T-cell (primary cell): ENCODE measurements around the gene BCL2L1. TPM values are rescaled to one million over a fixed set of nuclear protein-coding genes. Genes with fewer than 3 reads are reported as not detected.

ENCODE experiments used
- ATAC-seq, 4 experiments: fragments of 200-7000 bp in 3 of 4; fragments of 150-1000 bp in 1 of 4; cut with Tn5 transposase; replicated peaks in 1 of 4; 1 replicate in 3 of 4; 2 replicates in 1 of 4; pipeline ENCODE4 v1.10.0; 2021; ENCODE audit warnings: moderate library complexity in 3 of 4, mild to moderate bottlenecking in 2 of 4, moderate number of reproducible peaks in 1 of 4
- CTCF ChIA-PET, 2 donors: fragments of 300-600 bp; sonication (Branson Sonifier 250); formaldehyde crosslinking; loops; one replicate each; lab custom pipeline; 2022; ENCODE audit warnings: antibody characterized with exemption in 2 of 2; lab: Charles Lee
- POLR2A ChIA-PET, 2 donors: fragments of 300-600 bp; sonication (Branson Sonifier 250); formaldehyde crosslinking; loops; one replicate each; lab custom pipeline; 2022; ENCODE audit warnings: antibody characterized with exemption in 2 of 2; lab: Charles Lee
- DNase-seq, 35 experiments: peaks; one replicate each; pipeline versions ENCODE4 v3.0.0 to v3.0.0-alpha.2; 2013 to 2023
- H3K27ac ChIP-seq: one replicate; pipeline ENCODE4 v1.5.1; 2013; ENCODE audit warnings: low read length
- H3K27me3 ChIP-seq, 2 experiments: replicated peaks in 1 of 2; 1 replicate in 1 of 2; 2 replicates in 1 of 2; pipeline versions ENCODE4 v1.6.1 to v1.7.0; 2013; ENCODE audit warnings: low read length in 1 of 2, mixed read lengths in 1 of 2; ENCODE audit not compliant: control insufficient read depth in 2 of 2, insufficient read depth in 2 of 2; ENCODE audit errors: extremely low read depth in 1 of 2
- H3K36me3 ChIP-seq, 2 donors: 1 replicate in 1 of 2; 2 replicates in 1 of 2; pipeline versions ENCODE4 v1.6.1 to v1.7.0; 2013; ENCODE audit warnings: low read length in 1 of 2; ENCODE audit not compliant: control insufficient read depth in 2 of 2, insufficient read depth in 1 of 2; ENCODE audit errors: extremely low read depth in 1 of 2
- H3K4me1 ChIP-seq, 2 experiments: 1 replicate in 1 of 2; 2 replicates in 1 of 2; pipeline versions ENCODE4 v1.6.1 to v1.7.0; 2013; ENCODE audit warnings: low read length in 2 of 2, mixed read lengths in 1 of 2; ENCODE audit not compliant: insufficient read depth in 2 of 2, control insufficient read depth in 1 of 2; ENCODE audit errors: extremely low read depth in 1 of 2
- H3K4me3 ChIP-seq, 2 donors: 1 replicate in 1 of 2; 2 replicates in 1 of 2; pipeline versions ENCODE4 v1.5.1 to v1.7.0; 2013; ENCODE audit warnings: mild to moderate bottlenecking in 2 of 2, low read length in 1 of 2, moderate library complexity in 1 of 2; ENCODE audit not compliant: control insufficient read depth in 1 of 2; ENCODE audit errors: extremely low read depth in 1 of 2
- H3K9me3 ChIP-seq: 2 replicates; pipeline ENCODE4 v1.7.0; 2013
- H3K27ac Mint-ChIP-seq, 2 donors: one replicate each; pipeline ENCODE4 v1.8.0; 2020 to 2021; ENCODE audit warnings: mild to moderate bottlenecking in 2 of 2, mixed read lengths in 2 of 2
- H3K27me3 Mint-ChIP-seq, 2 donors: one replicate each; pipeline ENCODE4 v1.8.0; 2021 to 2022; ENCODE audit warnings: mixed read lengths in 2 of 2
- H3K36me3 Mint-ChIP-seq: one replicate; pipeline ENCODE4 v1.8.0; 2021; ENCODE audit warnings: mixed read lengths
- H3K4me1 Mint-ChIP-seq, 3 donors: one replicate each; pipeline ENCODE4 v1.8.0; 2020 to 2022; ENCODE audit warnings: mixed read lengths in 3 of 3, mild to moderate bottlenecking in 1 of 3
- H3K4me3 Mint-ChIP-seq, 3 donors: one replicate each; pipeline ENCODE4 v1.8.0; 2020 to 2022; ENCODE audit warnings: mild to moderate bottlenecking in 3 of 3, mixed read lengths in 3 of 3, moderate library complexity in 3 of 3
- H3K9me3 Mint-ChIP-seq, 3 donors: one replicate each; pipeline ENCODE4 v1.8.0; 2020 to 2022; ENCODE audit warnings: mixed read lengths in 3 of 3
- WGBS: methylation state at CpG from one replicate; pipeline ENCODE4 v1.1.5; 2013; ENCODE audit warnings: missing lambda C conversion rate; ENCODE audit not compliant: insufficient coverage; 5-methylcytosine and 5-hydroxymethylcytosine counted together
- total RNA-seq, 35 experiments: library from RNA in 6 of 35; stranded (reverse) in 6 of 35; fragments of 120-200 nt in 1 of 35; gene quantifications; one replicate each; pipeline versions ENCODE4 v1.2.1 to v1.2.4 and lab custom pipeline; 2013 to 2026

The BCL2L1 gene
- total RNA-seq, 5 donors from 2014 or later (not counting 1 experiment from before 2014, with no cell fraction given): 26.6 to 33.8 (median 27.7) TPM

- Histone ChIP-seq H3K4me3 (no peak overlapping the region), H3K36me3 (peaks cover 5 to 39% of the 10 kb centered on the region in 2 donors), H3K9me3 (no peaks in the 10 kb centered on the region), H3K27ac (no peak overlapping the region), H3K4me1 (peaks cover 0 to 29% of the 10 kb centered on the region in 2 experiments), H3K27me3 (no peaks in the 10 kb centered on the region)
- Mint-ChIP-seq H3K27me3 (no peaks in the 10 kb centered on the region), H3K27ac (peak overlapping the region; percentile 0 to 44), H3K4me1 (peaks cover 58 to 69% (median 63%) of the 10 kb centered on the region in 3 donors), H3K4me3 (no peak overlapping the region), H3K9me3 (no peaks in the 10 kb centered on the region), H3K36me3 (peaks cover 35% of the 10 kb centered on the region)
- ChIA-PET POLR2A (no interaction called here), CTCF (interaction anchor here (0.7 to 2.3 kb wide), 2 partner anchors 19 to 495 kb away, joined by 8 to 10 read pairs; no protein-coding TSS in a partner anchor)
- ATAC-seq: no peak
- DNase-seq: no peak
- 100% methylated on average over 5 of the region's 11 CpGs for WGBS
These were observed 18.2 kb downstream of the BCL2L1 start for GRCh38 chr20:31704225-31705119.

GRCh38 chr20:31701591-31701990, 21.1 kb downstream of the BCL2L1 start:
- peak overlapping the region; percentile 63 to 66 for H3K27ac Mint-ChIP-seq
- POLR2A ChIA-PET: no interaction called here
- no peak overlapping the region for H3K4me3 Mint-ChIP-seq
- WGBS: no CpG with 5 or more reads among the region's 1 CpG
- Histone ChIP-seq H3K9me3 (no peaks in the 10 kb centered on the region), H3K27me3 (no peaks in the 10 kb centered on the region), H3K4me1 (peaks cover 0 to 18% of the 10 kb centered on the region in 2 experiments), H3K36me3 (peaks cover 0 to 24% of the 10 kb centered on the region in 2 donors), H3K27ac (peak overlapping the region; percentile 14), H3K4me3 (no peak overlapping the region)
- peaks cover 23% of the 10 kb centered on the region for H3K36me3 Mint-ChIP-seq
- no peaks in the 10 kb centered on the region for H3K9me3 Mint-ChIP-seq
- no peak for DNase-seq
- peaks cover 49 to 57% (median 55%) of the 10 kb centered on the region in 3 donors for H3K4me1 Mint-ChIP-seq
- CTCF ChIA-PET: no interaction called here
- H3K27me3 Mint-ChIP-seq: no peaks in the 10 kb centered on the region
- ATAC-seq: no peak

- WGBS: 100% methylated on average over 1 of the region's 5 CpGs
- Mint-ChIP-seq H3K4me1 (peaks cover 42 to 52% (median 47%) of the 10 kb centered on the region in 3 donors), H3K27me3 (no peaks in the 10 kb centered on the region), H3K36me3 (peaks cover 24% of the 10 kb centered on the region), H3K9me3 (no peaks in the 10 kb centered on the region), H3K27ac (peak overlapping the region; percentile 71 to 87), H3K4me3 (no peak overlapping the region)
- no peaks in the 10 kb centered on the region for H3K9me3 ChIP-seq
- H3K27me3 ChIP-seq: no peaks in the 10 kb centered on the region
- H3K4me3 ChIP-seq: no peak overlapping the region
- ChIA-PET POLR2A (interaction anchor here in 1 of 2 donors (0.6 kb wide), 1 partner anchor 34 kb away, joined by 3 read pairs; no protein-coding TSS in a partner anchor), CTCF (no interaction called here)
- H3K36me3 ChIP-seq: peaks cover 0 to 24% of the 10 kb centered on the region in 2 donors
- H3K4me1 ChIP-seq: peaks cover 0 to 23% of the 10 kb centered on the region in 2 experiments
- H3K27ac ChIP-seq: no peak overlapping the region
- ATAC-seq (no peak), DNase-seq (no peak)
These were observed 21.9 kb downstream of the BCL2L1 start for GRCh38 chr20:31700747-31701146.

- no peak for DNase-seq
- no peaks in the 10 kb centered on the region for H3K9me3 ChIP-seq
- peaks cover 22% of the 10 kb centered on the region for H3K36me3 Mint-ChIP-seq
- WGBS: 84% methylated on average over 3 of the region's 7 CpGs
- H3K9me3 Mint-ChIP-seq: no peaks in the 10 kb centered on the region
- H3K4me3 Mint-ChIP-seq: no peak overlapping the region
- H3K4me1 Mint-ChIP-seq: peaks cover 42 to 55% (median 49%) of the 10 kb centered on the region in 3 donors
- peak overlapping the region; percentile 41 for H3K27ac ChIP-seq
- H3K4me1 ChIP-seq: peaks cover 0 to 24% of the 10 kb centered on the region in 2 experiments
- no peaks in the 10 kb centered on the region for H3K27me3 Mint-ChIP-seq
- no peak overlapping the region for H3K4me3 ChIP-seq
- H3K36me3 ChIP-seq: peaks cover 0 to 20% of the 10 kb centered on the region in 2 donors
- ATAC-seq: no peak
- H3K27ac Mint-ChIP-seq: peak overlapping the region; percentile 86 to 87
- POLR2A ChIA-PET: interaction anchor here in 1 of 2 donors (0.6 to 1.0 kb wide), 2 partner anchors 23 to 33 kb away, joined by 3 to 4 read pairs; no protein-coding TSS in a partner anchor
- CTCF ChIA-PET: interaction anchor here in 1 of 2 donors (1.6 kb wide), 1 partner anchor 38 kb away, joined by 4 read pairs; no protein-coding TSS in a partner anchor
- H3K27me3 ChIP-seq: no peaks in the 10 kb centered on the region
These were observed 22.6 kb downstream of the BCL2L1 start for GRCh38 chr20:31699801-31700728.

GRCh38 chr20:31698803-31699718, 23.6 kb downstream of the BCL2L1 start:
- Histone ChIP-seq H3K36me3 (peaks cover 0 to 16% of the 10 kb centered on the region in 2 donors), H3K4me1 (peaks cover 2 to 33% of the 10 kb centered on the region in 2 experiments), H3K9me3 (no peaks in the 10 kb centered on the region), H3K27me3 (no peaks in the 10 kb centered on the region), H3K27ac (peak overlapping the region; percentile 41), H3K4me3 (no peak overlapping the region)
- DNase-seq (no peak), ATAC-seq (peak in 2 of 4 experiments; percentile 47 to 56)
- CTCF ChIA-PET: interaction anchor here (0.6 to 1.6 kb wide), 2 partner anchors 37 to 38 kb away, joined by 3 to 4 read pairs; no protein-coding TSS in a partner anchor
- WGBS: 90% methylated on average over 2 of the region's 6 CpGs
- H3K9me3 Mint-ChIP-seq: no peaks in the 10 kb centered on the region
- H3K4me3 Mint-ChIP-seq: no peak overlapping the region
- H3K27ac Mint-ChIP-seq: peak overlapping the region; percentile 86 to 87
- H3K4me1 Mint-ChIP-seq: peaks cover 50 to 57% (median 53%) of the 10 kb centered on the region in 3 donors
- no peaks in the 10 kb centered on the region for H3K27me3 Mint-ChIP-seq
- peaks cover 15% of the 10 kb centered on the region for H3K36me3 Mint-ChIP-seq
- POLR2A ChIA-PET: interaction anchor here (0.6 to 1.0 kb wide), 3 partner anchors 24 to 54 kb away, joined by 4 to 15 read pairs (median 10); no protein-coding TSS in a partner anchor
